HUDEP-2 (cell line): ENCODE measurements around the gene PPP1R12B.
"Not testable (repeated sequence)": the region's sequence is repeated elsewhere in the genome, so short reads cannot be mapped to it uniquely, and the experiment has no call there.

Experiments used
- DNase-seq, 76 experiments: peaks; one replicate each; lab custom pipeline; 2025; ENCODE audit not compliant: unreplicated experiment in 76 of 76; lab: John Stamatoyannopoulos, UW

The PPP1R12B gene

DNA sequence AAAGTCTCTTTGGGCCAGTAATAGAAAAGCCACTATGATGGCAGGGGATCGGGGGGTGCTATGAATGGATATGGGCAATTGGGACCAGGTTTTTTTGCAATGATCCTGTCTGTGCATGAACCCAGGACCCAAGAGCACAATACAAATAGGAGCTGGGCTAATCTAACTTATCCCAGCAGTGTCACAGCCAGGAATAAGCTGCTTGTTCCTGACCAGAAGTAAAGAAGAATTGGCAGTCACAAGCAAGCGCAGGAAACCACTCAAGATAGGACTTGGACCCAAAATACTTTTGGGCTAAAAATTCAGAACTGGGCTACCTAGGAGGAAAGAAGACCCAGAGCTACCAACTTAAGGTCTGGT lies 172.3 kb downstream of the PPP1R12B start:
- not testable (repeated sequence) for DNase-seq

DNA sequence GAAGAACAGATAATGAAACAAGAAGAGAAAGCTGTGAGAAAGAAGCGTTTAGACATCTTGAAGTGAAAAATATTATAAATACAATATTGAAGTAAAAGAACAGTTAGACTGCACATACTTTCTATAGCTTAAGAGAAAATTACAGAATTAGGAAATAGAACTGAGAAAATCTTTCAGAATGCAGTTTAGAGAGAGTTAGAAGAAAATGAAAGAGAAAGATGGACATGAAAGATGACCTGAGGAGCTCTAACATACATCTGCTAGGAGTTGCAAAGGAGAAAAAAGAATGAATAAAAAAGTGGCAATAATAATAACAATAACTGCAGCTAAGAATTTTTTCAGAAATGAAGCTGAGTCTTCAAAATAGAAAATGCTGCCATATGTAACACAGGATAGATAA lies 173.0 kb downstream of the PPP1R12B start:
- DNase-seq, result not testable (repeated sequence)

DNA sequence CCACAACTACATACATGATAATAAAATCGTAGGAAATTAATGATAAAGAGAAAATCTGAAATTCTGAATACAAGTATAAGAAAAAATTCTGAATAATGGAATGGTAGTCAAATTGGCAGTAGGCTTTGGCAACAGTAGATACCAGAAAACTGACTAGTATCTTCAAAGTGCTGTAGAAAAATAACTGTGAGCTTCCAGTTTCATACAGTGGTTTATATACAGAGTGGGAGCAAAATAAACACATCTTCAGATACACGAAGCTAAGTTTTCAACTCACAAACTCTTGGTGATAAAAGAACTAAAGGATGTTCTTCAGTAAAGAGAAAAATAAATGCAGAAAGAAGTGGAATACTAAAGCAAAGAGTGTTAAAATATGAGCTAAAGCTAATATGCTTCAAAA lies 173.4 kb downstream of the PPP1R12B start:
- DNase-seq, result no peak

DNA sequence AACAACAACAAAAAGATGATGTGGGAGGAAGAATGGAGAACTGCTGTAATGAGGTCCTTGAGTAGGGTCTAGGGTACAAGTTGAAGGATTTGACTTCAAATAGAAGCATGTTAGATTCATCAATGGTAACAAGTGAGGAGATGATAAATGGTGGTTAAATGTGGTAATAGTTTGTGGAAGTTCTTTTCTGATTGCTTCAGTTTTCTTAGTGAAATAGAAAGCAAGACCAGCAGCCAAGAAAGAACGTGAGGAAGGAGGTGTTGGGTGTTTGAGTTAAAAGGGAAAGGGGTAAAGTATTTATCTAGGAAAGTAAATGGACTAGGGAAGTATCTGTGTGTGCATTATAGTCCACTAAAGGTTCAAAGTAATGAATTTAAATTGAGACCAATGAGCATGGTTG lies 177.6 kb downstream of the PPP1R12B start:
- DNase-seq, result not testable (repeated sequence)

DNA sequence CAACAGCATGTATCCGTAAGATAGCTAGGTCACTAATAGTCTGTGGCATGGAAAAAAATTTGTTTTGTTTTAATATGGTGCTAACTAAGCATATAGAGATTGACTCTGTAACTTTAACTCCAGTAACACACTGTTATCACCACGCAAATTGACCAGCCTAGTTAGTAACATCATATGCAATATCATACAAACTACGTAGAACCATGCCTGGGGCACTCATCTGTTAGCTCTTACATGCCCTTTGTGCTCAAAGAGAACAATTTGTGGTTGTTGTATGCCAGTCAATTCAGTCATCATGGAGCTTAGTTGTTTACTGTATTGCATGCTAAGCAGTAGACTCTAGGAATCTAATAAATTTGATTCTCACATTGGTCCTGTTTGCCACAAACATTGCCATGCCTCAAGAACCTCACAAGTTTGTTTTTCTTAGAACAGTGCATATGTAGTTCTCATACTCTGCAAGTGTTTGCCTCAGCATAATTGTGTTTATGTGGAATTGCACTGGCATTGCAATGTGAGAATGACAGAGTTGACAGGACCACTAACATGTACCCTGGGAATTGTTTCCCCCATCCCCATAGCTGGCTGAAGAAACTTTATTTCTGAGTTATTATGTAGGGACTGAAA lies 179.7 kb downstream of the PPP1R12B start:
- DNase-seq, result not testable (repeated sequence)

DNA sequence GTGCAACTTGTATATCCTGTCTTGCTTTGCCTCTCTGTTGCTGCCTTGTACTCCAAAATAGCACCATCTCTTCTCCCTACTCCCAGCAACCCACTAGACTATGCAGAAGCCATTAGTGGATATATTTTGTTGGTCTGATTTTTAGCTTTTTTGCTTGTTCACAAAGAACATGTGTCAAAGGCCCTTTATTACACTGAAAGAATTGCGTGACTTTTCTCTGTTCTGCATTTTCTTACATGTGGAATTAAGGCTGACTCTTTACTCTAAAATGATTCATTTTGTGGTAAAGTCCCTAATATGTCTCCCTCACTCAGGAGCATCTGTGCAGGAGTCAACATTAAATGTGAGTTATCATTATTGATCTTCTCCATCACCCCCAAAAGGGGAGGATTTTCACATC lies 182.2 kb downstream of the PPP1R12B start:
- DNase-seq, result not testable (repeated sequence)

DNA sequence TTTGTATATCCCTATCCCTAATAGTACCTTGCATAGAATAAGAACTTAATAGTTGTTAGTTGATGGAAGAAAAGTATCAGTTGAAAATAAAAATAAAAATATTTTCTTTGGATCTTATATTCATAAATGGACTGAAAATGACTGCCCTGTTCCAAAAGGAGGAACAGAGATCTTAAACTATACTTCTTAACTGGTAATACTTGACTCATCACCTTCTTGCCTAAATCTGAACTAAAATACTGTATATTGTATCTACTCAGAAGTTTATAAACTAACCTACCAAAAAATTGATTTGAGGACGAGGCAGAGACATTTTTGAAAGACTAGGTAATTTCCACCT lies 182.9 kb downstream of the PPP1R12B start:
- no peak for DNase-seq

DNA sequence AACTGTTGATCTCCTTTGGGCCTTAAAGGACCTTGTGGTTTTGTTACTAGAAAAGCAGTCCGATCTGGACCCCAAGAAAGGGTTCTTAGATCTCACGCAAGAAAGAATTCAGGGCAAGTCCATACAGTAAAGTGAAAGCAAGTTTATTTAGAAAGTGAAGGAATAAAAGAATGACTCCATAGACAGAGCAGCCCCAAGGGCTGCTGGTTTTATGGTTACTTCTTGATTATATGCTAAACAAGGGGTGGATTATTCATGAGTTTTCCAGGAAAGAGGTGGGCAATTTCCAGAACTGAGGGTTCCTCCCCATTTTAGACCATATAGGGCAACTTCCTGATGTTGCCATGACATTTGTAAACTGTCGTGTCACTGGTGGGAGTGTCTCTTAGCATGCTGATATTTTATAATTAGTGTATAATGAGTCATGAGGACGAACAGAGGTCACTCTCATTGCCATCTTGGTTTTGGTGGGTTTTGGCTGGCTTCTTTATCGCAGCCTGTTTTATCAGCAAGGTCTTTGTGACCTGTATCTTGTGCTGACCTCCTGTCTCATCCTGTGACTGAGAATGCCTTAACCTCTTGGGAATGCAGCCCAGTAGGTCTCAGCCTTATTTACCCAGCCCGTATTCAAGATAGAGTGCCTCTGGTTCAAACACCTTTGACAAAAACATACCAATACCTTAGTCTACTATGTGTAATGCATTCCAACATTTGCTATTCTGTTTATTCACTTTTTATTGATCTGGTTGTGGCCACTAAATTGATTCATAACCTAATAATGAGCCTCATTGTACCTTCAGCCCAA lies 183.5 kb downstream of the PPP1R12B start:
- DNase-seq, result peak in 43 of 76 experiments; percentile 0 to 73 (median 23)

DNA sequence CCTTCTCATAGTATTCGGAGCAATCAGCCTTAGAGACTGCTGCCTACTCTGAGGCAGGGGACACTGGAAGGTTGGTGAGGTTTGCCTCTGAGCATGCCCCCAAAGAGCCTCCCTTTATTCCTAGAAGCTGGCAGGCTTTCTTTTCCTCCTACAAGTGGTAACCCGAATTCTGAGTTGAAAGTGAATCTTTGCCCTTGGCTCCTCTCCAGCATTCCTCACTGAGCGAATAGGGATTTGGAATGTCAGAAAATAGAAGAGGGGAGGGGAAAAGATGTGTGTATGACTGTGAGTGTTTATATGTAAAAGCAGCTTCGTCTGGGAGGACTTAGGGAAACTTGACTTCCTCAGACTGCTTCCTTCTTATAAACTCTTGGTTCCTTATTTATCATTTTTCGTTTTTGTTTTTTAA lies 190.7 kb downstream of the PPP1R12B start:
- DNase-seq, result not testable (repeated sequence)

DNA sequence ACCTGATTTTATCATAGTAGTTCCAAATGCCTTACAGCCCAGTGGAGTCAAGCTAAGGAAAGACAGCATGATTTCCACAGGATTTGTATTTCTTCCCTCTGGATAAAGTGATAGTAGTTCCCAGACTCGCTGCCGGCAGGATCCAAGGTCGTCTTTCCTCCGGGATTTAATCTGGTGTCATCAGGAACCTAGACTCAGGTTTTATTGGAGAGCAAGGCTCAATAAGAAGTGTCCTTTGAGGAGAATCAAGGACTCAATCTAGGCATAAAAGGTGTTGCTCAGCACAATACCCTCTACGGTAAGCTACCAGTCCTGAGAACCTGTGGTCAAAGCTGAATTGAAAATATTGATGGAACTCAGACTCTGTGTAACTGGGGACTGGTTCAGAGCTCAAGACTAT lies 191.1 kb downstream of the PPP1R12B start:
- not testable (repeated sequence) for DNase-seq

DNA sequence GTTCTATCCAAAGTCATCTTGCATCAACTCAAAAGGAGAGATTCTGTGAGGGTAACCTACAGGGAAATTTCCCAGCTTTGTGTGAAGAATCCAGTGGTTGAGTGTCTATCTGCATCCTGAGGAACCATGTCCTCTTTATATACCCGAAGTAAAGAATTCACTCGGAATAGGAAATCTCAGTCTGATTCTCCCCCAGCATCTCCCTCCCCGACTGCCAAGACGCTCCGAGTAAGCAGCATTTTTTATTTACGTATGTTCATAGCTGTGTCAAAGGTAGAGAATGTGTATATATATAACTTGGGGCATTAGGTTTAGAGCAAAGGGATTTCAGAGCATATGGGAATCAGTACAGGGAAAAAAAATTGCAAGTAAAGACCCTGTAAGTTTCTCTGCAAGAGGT lies 191.5 kb downstream of the PPP1R12B start:
- no peak for DNase-seq

DNA sequence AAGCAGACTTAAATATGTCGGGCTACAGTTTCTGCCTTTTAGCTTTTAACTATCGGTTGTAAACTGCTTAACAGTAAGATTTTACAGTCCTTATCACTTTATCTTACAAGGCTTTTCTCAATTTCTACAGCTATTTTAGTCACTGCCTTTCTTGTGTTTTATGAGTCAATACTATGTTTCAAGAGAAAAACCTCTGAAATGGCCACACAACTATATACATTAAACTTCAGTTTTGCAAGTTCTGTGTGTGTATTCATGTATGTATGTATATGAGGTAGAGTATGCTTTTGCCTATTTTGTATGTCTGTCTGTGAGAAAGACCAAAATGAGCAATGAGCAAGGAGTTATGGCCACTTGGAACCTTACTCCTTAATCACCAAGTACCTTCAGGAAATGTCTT lies 191.9 kb downstream of the PPP1R12B start:
- no peak for DNase-seq

DNA sequence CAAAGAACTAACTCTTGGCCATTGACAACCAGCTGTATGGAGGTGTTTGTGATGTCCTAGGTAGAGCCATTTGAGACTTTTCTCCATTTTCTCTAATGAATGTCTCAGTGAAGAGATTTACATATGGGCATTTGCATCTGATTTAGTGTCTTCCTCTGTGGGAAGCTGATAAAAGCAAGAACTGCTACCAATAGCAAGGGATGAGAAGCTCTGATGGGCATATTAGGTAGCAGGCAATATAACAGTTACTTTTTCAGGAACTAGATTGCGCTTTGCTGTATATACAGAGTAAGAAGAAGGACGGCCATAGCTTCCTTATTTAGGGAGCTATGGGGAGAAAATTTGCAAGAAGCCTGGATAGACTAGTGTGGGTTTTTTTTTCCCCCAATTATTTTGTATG lies 192.4 kb downstream of the PPP1R12B start:
- DNase-seq, result not testable (repeated sequence)

DNA sequence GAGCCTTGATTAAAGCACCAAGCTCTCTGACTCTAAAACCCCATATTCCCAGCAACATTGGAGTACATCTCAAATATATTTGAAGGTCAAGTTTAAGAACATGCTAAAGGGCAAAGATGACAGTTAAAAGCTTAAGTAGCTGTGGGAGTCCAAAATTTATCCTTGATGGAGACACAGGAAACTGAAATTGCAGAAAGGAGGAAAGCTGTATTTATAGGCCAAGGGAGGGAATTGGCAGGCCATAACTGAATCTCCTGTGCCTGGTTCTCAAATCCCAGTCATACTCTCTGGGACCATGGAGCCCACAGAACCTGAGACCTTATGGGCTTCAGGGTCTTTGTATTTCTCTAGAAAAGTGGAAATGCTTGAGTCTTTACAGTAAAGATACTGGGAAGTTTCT lies 193.9 kb downstream of the PPP1R12B start:
- DNase-seq, result not testable (repeated sequence)

DNA sequence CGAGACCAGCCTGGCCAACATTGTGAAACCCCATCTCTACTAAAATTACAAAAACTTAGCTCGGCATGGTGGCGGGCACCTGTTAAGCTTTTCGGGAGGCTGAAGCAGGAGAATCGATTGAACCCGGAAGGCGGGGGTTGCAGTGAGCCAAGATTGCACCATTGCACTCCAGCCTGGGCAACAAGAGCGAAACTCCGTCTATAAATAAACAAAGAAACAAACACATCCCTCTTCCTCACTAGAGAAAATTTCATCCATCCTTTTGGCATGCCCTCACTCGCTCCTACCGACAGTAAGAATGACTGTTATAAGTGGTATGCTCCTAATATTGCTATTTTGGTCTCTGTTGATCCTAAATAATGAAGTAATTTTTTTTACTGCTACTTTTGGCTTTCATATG lies 195.0 kb downstream of the PPP1R12B start:
- DNase-seq, result not testable (repeated sequence)

DNA sequence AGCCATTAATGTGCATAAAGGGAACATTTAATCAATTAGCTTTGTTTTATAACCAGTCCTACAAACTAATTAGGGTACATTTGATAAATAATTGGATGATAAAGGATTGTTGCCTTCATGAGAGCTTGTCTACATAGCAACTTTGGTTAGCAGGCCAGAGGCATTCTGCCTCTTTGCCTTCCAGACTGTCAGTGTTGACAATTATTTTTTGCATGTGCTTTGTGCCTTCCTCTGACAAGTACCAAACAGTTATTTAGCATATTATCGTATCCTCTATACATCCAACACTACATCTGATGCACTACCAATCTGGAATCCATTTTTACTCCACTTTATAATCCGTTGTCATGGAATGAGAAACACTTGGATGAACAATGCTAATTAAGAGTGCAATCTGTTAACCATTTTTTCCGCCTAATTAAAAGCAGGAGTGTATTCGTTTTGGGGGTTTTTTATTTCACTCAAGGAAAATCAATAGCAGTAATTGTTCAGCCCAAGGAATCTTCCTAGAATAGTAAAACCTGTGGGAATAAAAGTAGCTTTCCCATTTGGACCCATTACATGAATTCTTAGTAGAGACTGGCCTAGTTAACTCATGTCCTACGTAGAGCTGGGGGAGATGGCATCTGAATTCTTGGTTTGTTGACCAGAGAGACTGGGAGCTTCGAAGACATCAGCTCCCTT lies 196.4 kb downstream of the PPP1R12B start:
- not testable (repeated sequence) for DNase-seq

DNA sequence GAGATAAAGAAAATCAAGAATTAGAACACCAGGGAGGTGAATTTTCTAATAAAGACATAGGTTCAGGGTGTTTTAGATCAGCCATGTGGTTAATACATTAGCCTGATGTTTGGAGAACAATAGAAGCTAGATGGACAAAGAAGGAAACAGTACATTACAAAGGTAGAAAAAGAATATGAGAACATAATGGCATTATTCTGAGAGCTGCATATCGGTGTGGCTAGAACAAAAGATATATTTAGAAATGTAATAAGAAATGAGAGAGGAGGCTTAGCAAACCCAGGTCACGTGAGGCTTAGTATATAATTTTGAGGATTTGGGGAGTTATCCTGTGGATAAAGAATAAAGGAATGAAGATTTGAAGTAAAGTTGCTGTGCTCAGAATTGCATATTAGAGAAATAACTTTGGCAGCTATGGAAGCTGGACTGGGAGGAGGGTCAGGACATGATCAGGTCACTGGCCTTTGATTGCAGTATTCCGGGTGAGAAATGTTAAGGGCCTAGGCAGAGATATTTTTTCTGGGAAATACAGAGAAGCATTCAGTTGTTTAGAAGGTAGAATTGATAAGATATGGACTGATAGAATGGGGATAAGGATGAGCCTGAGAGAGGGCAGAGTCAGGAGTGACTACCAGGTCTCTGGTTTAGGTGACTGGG lies 197.3 kb downstream of the PPP1R12B start:
- not testable (repeated sequence) for DNase-seq

DNA sequence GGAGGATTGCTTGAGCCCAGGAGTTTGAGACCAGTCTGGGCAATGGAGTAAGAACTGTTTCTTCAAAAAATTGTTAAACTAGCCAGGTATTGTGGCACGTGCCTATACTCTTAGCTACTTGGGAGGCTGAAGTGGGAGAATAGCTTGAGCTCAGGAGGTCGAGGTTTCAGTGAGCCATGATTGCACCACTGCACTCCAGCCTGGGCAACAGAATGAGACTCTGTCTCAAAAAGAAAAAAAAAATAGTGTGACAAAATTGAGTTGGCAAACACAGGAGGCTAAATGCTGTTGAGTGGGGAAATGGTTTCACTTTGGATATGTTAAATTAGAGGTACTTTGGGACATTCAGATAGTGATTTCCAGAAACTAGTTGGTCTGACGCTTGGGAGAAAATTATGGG lies 197.9 kb downstream of the PPP1R12B start:
- DNase-seq, result not testable (repeated sequence)

DNA sequence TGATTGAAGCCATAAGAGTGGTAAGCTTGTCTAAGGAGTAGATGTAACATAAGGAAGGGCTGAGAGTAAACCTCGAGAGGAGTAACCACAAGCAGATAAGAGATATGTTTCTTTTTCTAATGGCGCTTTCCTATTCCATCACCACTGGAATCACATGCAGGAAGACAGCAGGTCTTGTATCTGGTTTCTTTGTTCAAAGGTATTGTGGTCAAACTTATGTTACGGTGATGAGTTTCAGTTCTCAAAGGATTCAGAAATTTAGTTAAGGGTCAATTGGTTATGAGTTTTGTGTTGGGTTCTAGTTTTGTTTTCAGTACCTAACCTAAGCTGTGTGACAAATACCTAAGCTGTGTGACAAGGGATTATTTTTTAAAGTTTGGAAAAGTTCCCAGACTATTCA lies 198.3 kb downstream of the PPP1R12B start:
- not testable (repeated sequence) for DNase-seq

DNA sequence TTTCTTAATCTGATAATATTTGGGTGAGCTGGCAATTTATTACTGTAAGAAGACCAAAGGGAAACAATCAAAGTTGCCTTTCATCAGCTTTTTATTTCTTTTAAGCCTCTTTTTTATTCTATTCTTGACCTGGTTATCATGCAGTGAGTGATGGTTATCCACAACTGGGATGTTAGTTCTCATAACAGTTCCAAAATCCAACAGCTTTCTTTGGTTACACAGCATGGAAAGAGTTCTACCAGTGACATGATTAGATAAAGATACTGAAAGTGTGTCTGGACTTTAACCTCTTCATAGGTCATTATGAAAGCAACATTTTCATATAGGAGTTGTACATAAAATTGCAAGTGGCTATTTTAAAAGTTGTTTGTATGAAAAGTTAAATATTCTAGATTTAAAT lies 198.7 kb downstream of the PPP1R12B start:
- DNase-seq, result no peak

DNA sequence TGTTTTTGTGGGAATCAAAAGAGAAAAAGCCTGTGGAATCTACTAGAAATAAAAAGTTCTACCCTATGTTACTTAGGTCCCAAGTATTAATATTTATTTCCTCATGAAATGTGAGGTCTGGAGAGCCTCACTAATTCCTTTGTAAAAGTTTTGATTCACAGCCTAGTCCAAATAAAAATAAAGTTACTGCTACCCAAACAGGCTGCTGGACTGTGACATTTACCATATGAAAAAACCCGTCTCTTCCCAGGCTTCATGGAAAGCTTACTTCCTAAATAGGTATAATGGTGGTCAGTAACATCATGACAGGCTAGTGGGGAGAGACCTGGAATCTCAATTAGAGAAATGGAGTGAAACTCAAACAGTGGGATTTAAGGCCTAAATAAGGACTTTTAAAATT lies 201.6 kb downstream of the PPP1R12B start:
- DNase-seq, result not testable (repeated sequence)
